KBM-7 (cell line): Measurements from ENCODE around the gene TRABD.

Experiments used
- DNase-seq: peaks from one replicate; pipeline ENCODE4 v3.0.0-alpha.2; 2015
- in situ Hi-C: fragments of 300-500 bp; cut with MboI; formaldehyde crosslinking; loops from 2 replicates; pipeline ENCODE4 v1.14.3; 2020; ENCODE audit warnings: low sequenced_read_pairs, low pct_unique_long_range_greater_than_20kb, mixed read lengths

TRABD gene

GRCh38 chr22:50225200-50225969 is 39.7 kb downstream of the TRABD start:
- in situ Hi-C loops = no loop called here
- DNase-seq = no peak

GRCh38 chr22:50226063-50226874 is 40.6 kb downstream of the TRABD start:
- no peak for DNase-seq
- in situ Hi-C loops = no loop called here

- in situ Hi-C loops = no loop called here
Measured at GRCh38 chr22:50226875-50227165, 41.1 kb downstream of the TRABD start.

GRCh38 chr22:50227579-50228215 is 42.0 kb downstream of the TRABD start:
- DNase-seq = no peak
- in situ Hi-C loops = no loop called here

More at GRCh38 chr22:50226875-50227165, 41.1 kb downstream of the TRABD start:
- DNase-seq = no peak

GRCh38 chr22:50228366-50228765 is 42.7 kb downstream of the TRABD start:
- in situ Hi-C loops = no loop called here
- no peak for DNase-seq

GRCh38 chr22:50229370-50229769 is 43.7 kb downstream of the TRABD start:
- in situ Hi-C loops = no loop called here
- DNase-seq = no peak

- DNase-seq = no peak
- in situ Hi-C loops = no loop called here
Measured at GRCh38 chr22:50232481-50233151, 46.9 kb downstream of the TRABD start.

GRCh38 chr22:50233223-50233622 is 47.5 kb downstream of the TRABD start:
- in situ Hi-C loops = no loop called here
- no peak for DNase-seq

- in situ Hi-C loops = no loop called here
- peak; percentile 70 for DNase-seq
Measured at GRCh38 chr22:50236731-50237409, 51.2 kb downstream of the TRABD start.

GRCh38 chr22:50238755-50239154 is 53.0 kb downstream of the TRABD start:
- in situ Hi-C loops = no loop called here
- DNase-seq = no peak

GRCh38 chr22:50242406-50242949 is 56.8 kb downstream of the TRABD start:
- no peak for DNase-seq
- in situ Hi-C loops = no loop called here

GRCh38 chr22:50243685-50244419 is 58.1 kb downstream of the TRABD start:
- in situ Hi-C loops = no loop called here
- DNase-seq = no peak

- DNase-seq = peak; percentile 91
- in situ Hi-C loops = no loop called here
Measured at GRCh38 chr22:50244420-50245213, 58.9 kb downstream of the TRABD start, which contains the start of gene TUBGCP6. Gene TUBGCP6, minus strand, starts transcription at chr22:50245023. Its CDS starts 564 bp downstream, at chr22:50244459.

GRCh38 chr22:50245214-50246072 is 59.7 kb downstream of the TRABD start:
- in situ Hi-C loops = no loop called here
- DNase-seq = no peak

- in situ Hi-C loops = no loop called here
- DNase-seq = no peak
Measured at GRCh38 chr22:50246242-50247175, 60.8 kb downstream of the TRABD start.
